GM21515 (cell line): ENCODE measurements around the gene NECAB3.
"Not testable (repeated sequence)": the region's sequence is repeated elsewhere in the genome, so short reads cannot be mapped to it uniquely, and the experiment has no call there.

ENCODE experiments used
- ATAC-seq: cut with Tn5 transposase; IDR thresholded peaks from one replicate; pipeline ENCODE4 v1.9.1; 2021; ENCODE audit not compliant: unreplicated experiment

The NECAB3 gene, protein sequence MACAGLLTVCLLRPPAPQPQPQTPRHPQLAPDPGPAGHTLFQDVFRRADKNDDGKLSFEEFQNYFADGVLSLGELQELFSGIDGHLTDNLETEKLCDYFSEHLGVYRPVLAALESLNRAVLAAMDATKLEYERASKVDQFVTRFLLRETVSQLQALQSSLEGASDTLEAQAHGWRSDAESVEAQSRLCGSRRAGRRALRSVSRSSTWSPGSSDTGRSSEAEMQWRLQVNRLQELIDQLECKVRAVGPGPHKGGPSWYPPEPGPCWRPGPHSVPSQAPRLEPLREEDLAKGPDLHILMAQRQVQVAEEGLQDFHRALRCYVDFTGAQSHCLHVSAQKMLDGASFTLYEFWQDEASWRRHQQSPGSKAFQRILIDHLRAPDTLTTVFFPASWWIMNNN

GRCh38 chr20:33674294-33675135 lies at the start of gene NECAB3:
TSS of gene NECAB3 (minus strand) at chr20:33674428. CDS start at chr20:33674352, 76 bp downstream.
- peak; percentile 62 for ATAC-seq

DNA sequence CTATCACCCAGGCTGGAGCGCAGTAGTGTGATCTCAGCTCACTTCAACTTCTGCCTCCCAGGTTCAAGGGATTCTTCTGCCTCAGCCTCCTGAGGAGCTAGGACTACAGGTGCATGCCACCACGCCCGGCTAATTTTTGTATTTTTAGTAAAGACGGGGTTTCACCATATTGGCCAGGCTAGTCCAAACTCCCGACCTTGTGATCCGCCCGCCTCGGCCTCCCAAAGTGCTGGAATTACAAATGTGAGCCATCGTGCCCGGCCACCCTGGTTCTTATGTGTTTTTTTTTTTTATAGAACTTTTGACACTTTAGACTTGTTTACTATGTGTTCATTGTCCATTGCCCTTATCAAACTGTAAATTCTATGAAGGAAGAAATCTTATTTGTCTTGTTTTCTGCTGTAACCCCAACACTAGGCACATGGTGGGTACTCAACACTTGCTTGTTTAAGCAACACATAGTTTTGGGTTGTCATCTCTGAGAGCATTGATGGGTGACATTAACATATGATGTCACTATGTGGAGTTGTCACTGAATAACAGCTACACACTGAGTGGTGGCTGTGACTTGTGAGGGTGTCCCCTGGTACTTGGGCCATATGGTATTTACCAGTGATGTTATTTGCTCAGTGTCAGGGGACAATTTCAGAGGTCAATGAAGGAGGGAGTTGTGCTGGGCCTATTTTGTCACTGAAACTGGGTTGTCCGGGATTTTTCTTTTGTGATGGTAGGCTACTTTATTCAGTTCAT lies 47.3 kb upstream of the NECAB3 start:
- no peak for ATAC-seq

- ATAC-seq: peak; percentile 92
These were observed 45.9 kb upstream of the NECAB3 start, which contains the start of gene PXMP4 for GRCh38 chr20:33719989-33720709. TSS of gene PXMP4 (minus strand) at chr20:33720310. CDS start at chr20:33720207, 103 bp downstream.

- ATAC-seq: no peak
These were observed 45.2 kb upstream of the NECAB3 start for GRCh38 chr20:33719277-33719988.

DNA sequence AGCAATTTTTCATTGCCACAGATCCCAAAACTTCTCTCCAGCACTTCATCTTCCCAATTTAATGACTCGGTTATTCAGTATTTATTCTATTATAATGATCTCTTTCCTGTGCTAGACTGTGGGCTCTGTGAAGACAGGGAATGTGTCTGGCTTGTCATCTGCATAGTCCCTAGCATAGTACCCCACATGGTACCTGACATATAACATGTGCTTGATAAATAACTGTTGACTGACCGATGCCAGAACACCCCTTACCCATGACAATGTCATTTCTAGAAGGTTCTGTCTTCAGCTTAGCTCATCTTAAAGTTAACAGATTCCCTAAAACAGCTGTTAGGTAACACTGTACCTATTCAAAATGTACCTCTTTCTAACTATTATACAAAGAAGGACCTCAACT lies 42.3 kb upstream of the NECAB3 start:
- ATAC-seq: no peak

DNA sequence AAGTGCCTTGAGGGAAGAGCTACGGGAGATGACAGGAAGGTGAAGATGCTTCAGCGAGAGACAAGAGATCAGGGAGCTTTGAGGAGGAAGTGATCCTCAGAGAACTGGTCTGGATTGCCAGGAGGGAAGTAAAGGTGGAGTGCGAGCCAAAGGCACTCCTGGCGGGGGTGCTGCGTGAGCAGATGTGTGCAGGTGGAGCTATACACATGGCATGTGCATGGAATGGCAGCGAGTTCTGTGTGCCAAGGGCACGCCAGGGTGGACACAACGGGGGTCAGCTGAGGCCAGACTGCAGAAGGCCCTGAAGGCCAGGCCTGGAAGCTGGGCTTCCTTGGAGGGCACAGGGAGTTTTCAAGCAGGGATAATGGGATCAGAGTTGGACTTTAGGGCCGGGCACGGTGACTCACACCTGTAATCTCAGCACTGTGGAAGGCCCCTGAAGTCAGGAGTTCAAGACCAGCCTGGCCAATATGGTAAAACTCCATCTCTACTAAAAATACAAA lies 39.7 kb upstream of the NECAB3 start:
- ATAC-seq: no peak

DNA sequence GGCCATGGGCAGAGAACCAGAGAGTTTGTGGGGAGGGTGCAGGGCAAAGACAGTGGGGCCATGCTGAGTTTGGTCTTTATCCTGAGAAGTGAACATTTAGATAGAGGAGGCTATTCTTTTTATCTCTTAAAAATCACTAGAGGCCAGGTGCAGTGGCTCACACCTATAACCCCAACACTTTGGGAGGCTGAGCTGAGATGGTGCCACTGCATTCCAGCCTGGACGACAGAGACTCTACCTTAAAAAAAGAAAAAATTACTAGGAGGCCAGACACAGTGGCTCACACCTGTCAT lies 37.2 kb upstream of the NECAB3 start:
- ATAC-seq: no peak

DNA sequence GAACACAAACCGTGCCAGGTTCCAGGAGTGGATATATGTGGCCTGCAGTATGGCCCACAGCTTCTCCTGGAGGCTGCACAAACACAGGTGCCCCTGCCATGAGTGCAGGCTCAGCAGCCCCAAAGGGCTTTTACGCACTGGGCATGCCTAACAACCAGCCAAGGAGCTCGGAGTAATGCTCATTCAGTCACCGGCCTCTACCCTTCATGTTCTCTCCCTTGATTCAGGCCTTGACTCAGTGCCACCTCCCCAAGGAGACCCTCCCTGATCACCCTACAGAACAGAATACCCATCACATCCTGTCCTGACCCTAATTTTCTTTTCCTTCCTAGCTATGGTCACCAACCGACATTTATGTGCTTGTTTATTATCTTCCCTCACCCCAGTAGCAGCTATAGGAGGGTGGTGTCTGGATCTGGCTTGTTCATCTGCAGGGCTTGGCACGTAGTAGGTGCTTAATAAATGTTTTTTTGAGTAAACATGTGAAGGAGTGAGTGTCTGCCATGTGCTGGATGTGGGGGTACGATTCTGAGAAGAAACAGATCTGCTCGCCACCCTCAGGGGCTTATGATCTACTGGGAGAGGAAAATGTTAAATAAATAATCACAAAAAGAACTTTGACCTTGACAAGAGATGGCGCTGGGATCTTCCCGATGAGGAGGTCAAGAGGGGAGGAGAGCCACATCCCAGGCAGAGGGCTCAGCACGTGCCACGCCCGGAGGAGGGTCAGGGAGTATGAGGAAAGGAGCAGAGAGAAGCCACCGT lies 36.6 kb upstream of the NECAB3 start:
- ATAC-seq: no peak

DNA sequence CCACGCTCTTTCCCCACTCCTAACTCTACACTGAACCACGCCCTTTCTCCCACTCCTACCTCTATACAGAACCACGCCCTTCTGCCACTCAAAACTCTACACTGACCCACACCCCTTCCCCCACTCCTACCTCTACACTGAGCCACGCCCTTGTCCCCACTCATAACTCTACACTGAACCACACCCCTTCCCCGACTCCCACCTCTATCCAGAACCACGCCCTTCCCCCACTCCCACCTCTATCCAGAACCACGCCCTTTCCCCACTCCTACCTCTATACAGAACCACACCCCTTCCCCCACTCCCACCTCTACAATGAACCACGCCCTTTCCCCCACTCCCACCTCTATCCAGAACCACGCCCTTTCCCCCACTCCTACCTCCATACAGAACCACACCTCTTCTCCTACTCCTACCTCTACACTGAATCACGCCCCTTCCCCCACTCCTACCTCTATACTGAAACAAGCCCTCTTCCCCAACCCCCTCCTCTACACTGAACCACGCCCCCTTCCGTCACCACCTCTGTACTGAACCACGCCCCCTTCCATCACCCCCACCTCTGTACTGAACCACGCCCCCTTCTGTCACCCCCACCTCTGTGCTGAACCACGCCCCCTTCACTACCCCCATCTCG lies 35.8 kb upstream of the NECAB3 start:
- no peak for ATAC-seq

- ATAC-seq: no peak
These were observed 35.2 kb upstream of the NECAB3 start for GRCh38 chr20:33709398-33709797.

GRCh38 chr20:33707668-33708067 lies 33.4 kb upstream of the NECAB3 start:
- no peak for ATAC-seq

- ATAC-seq: no peak
These were observed 30.1 kb upstream of the NECAB3 start for GRCh38 chr20:33704197-33704924.

DNA sequence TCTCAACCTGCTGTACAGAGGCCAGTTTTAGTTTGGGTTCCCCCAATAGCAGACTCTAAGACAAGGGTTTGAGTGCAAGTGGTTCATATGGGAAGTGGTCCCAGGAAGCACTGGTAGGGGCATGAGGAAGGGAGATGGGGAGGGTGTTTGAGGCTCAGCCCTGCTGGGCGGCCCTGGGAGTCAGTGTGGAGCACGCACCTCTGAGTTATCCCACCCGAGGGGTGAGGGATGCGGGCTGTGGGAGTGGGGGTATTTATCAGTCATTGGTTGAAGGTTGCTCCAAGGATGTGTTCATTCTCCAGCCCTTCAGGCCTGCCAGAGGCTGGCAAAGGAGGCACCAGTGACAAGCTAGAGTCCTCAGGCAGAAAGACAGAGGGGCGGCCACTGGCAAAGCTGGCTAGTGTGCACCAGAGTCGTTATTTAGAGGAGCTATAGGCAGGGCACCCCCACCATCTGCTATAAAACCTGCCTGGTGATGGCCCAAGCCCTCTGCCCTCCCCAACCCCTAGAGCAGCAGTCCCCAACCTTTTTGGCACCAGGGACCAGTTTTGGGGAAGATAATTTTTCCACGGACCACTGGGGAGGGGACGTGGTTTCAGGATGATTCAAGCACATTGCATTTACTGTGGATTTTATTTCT lies 29.4 kb upstream of the NECAB3 start:
- ATAC-seq: no peak

DNA sequence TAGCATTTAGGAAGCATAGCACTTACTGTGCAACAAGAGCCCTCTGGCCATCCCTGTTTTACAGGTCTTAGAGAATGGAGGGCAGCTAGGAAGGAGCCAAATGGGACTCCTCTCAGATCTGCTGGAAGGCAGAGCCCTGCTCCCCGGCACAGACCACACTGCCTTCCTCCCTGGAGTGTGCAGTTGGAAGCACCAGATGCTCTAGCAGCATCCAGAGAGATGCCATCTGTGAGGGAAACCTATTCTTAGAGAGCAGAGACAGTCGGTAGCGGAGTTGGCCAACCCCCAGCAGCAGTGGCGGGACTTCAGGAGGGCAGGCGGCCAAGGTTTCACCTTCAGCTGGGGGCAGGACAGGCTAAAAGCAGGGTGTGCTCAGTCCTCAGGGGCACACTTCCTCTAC lies 28.6 kb upstream of the NECAB3 start:
- ATAC-seq: no peak

GRCh38 chr20:33701629-33702450 lies 27.6 kb upstream of the NECAB3 start:
- ATAC-seq: no peak

DNA sequence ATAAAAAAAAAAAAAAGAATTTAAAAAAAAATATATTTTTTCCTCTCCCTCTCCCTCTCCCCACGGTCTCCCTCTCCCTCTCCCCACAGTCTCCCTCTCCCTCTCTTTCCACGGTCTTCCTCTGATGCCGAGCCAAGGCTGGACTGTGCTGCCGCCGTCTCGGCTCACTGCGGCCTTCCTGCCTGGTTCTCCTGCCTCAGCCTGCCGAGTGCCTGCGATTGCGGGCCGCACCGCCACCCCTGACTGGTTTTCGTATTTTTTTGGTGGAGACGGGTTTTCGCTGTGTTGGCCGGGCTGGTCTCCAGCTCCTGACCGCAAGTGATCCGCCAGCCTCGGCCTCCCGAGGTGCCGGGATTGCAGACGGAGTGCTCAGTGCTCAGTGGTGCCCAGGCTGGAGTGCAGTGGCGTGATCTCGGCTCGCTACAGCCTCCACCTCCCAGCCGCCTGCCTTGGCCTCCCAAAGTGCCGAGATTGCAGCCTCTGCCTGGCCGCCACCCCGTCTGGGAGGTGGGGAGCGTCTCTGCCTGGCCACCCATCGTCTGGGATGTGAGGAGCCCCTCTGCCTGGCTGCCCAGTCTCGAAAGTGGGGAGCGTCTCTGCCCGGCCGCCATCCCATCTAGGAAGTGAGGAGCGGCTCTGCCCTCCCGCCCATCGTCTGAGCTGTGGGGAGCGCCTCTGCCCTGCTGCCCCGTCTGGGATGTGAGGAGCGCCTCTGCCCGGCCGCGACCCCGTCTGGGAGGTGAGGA lies 26.6 kb upstream of the NECAB3 start:
- ATAC-seq: not testable (repeated sequence)
